ENCODE measurements around the gene DNASE2.
"Not testable (repeated sequence)": the region's sequence is repeated elsewhere in the genome, so short reads cannot be mapped to it uniquely, and the experiment has no call there.

The DNASE2 gene

GRCh38 chr19:12881172-12881808 is at the start of gene DNASE2:
DNASE2 (minus strand) TSS chr19:12881449; CDS start chr19:12881375, 74 bp downstream.
- in situ Hi-C loops (cut with HindIII; ENCODE audit: low sequenced_read_pairs) = no loop called here
- DNase-seq (ENCODE audit: low read depth, low spot score) = peak; percentile 84
- TF ChIP-seq, protein P1, sequence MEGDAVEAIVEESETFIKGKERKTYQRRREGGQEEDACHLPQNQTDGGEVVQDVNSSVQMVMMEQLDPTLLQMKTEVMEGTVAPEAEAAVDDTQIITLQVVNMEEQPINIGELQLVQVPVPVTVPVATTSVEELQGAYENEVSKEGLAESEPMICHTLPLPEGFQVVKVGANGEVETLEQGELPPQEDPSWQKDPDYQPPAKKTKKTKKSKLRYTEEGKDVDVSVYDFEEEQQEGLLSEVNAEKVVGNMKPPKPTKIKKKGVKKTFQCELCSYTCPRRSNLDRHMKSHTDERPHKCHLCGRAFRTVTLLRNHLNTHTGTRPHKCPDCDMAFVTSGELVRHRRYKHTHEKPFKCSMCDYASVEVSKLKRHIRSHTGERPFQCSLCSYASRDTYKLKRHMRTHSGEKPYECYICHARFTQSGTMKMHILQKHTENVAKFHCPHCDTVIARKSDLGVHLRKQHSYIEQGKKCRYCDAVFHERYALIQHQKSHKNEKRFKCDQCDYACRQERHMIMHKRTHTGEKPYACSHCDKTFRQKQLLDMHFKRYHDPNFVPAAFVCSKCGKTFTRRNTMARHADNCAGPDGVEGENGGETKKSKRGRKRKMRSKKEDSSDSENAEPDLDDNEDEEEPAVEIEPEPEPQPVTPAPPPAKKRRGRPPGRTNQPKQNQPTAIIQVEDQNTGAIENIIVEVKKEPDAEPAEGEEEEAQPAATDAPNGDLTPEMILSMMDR (IDR thresholded peaks at IDR 0.05; ENCODE audit: low read depth, low read length) = no peak
- peak within 1 kb of the TSS; percentile 66 for H3K4me3 ChIP-seq (ENCODE audit: low read depth, low read length)

DNA sequence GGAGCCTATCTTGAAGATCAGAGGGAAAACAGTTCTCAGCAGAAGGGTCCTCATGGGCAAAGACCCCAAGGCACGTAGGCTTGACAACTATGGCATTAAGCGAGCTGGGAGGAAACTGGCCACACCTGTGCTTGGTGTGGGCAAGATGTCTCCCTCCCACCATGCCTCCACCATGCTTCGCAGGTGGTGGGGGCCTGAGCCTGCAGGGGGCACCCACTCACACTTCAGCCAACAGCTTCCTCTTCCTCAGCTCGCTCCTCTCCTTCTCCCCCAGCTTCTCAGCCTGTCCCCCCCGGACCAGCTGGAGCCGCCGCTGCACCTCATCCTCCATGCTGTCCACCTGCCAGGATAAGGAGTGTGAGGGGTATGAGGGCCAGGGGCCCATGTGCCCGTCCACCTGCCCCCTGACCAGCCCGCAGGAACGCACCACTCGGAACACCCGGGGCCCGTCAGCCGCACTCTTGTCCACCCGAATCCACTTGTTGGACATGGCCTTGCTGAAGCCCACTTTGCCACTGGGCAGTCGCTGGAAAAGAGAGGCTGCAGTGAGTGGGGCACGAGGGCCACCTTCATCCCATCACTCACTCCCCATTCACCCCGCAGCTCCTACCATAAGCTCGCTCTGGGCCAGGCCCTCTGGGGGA is 48.9 kb upstream of the DNASE2 start:
- in situ Hi-C loops (cut with HindIII; ENCODE audit: low sequenced_read_pairs) = no loop called here
- no peak for DNase-seq (ENCODE audit: low read depth, low spot score)
- H3K4me3 ChIP-seq (ENCODE audit: low read depth, low read length) = no peak overlapping the region
- TF ChIP-seq, protein P1 (IDR thresholded peaks at IDR 0.05; ENCODE audit: low read depth, low read length) = no peak

GRCh38 chr19:12924621-12925310 is 43.5 kb upstream of the DNASE2 start:
- DNase-seq (ENCODE audit: low read depth, low spot score) = no peak
- TF ChIP-seq, protein P1 (IDR thresholded peaks at IDR 0.05; ENCODE audit: low read depth, low read length) = no peak
- in situ Hi-C loops (cut with HindIII; ENCODE audit: low sequenced_read_pairs) = no loop called here
- no peak overlapping the region for H3K4me3 ChIP-seq (ENCODE audit: low read depth, low read length)

GRCh38 chr19:12922959-12923358 is 41.7 kb upstream of the DNASE2 start:
- TF ChIP-seq, protein P1 (IDR thresholded peaks at IDR 0.05; ENCODE audit: low read depth, low read length) = no peak
- in situ Hi-C loops (cut with HindIII; ENCODE audit: low sequenced_read_pairs) = no loop called here
- no peak for DNase-seq (ENCODE audit: low read depth, low spot score)
- H3K4me3 ChIP-seq (ENCODE audit: low read depth, low read length) = no peak overlapping the region

GRCh38 chr19:12921047-12921446 is 39.8 kb upstream of the DNASE2 start:
- no peak overlapping the region for H3K4me3 ChIP-seq (ENCODE audit: low read depth, low read length)
- TF ChIP-seq, protein P1 (IDR thresholded peaks at IDR 0.05; ENCODE audit: low read depth, low read length) = no peak
- DNase-seq (ENCODE audit: low read depth, low spot score) = no peak
- in situ Hi-C loops (cut with HindIII; ENCODE audit: low sequenced_read_pairs) = no loop called here

DNA sequence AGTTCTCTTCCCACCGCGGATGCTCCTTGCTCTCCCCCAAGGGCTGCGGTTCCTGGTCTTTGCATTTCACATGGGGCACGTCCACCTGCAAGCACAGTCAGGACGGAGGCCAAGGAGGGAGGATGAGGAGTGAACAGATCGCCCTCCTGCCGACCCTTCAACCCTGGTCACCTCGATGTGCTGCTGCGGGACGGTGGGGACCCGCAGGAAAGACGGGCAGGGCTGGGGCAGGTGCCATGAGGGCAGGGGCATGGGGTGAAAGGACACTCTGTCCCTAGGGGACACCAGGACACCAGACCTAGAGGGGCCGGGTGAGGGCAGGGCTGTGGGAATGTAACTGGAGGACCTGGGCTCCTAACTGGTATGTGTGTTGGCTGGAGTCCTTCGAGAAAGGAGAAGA is 37.0 kb upstream of the DNASE2 start:
- in situ Hi-C loops (cut with HindIII; ENCODE audit: low sequenced_read_pairs) = no loop called here
- no peak overlapping the region for H3K4me3 ChIP-seq (ENCODE audit: low read depth, low read length)
- DNase-seq (ENCODE audit: low read depth, low spot score) = no peak
- TF ChIP-seq, protein P1 (IDR thresholded peaks at IDR 0.05; ENCODE audit: low read depth, low read length) = no peak

DNA sequence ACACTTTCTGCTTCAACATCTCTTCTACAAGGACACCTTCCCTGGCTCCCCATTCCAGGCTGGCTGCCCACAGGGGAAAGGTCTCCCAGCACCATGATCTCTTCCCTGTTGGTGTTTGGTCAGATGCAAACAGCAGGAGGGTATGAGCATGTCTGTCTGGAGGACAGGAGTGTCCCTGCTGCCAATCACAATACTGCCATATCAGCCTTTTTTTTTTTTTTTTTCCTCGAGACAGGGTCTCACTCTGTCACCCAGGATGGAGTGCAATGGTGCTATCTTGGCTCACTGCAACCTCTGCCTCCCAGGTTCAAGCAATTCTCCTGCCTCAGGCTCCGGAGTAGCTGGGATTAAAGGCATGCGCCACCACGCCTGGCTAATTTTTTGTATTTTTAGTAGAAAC is 34.6 kb upstream of the DNASE2 start:
- in situ Hi-C loops (cut with HindIII; ENCODE audit: low sequenced_read_pairs); DNase-seq (ENCODE audit: low read depth, low spot score); H3K4me3 ChIP-seq (ENCODE audit: low read depth, low read length): not testable (repeated sequence)
